Upper lobe of left lung (tissue), 6 donors: ENCODE results near the gene UBR4. TPM values are rescaled to one million over a fixed set of nuclear protein-coding genes. Genes with fewer than 3 reads are reported as not detected.

Experiments used
- ATAC-seq, 2 donors: fragments of 200-7000 bp; cut with Tn5 transposase; one replicate each; pipeline ENCODE4 v1.9.1; 2022; ENCODE audit warnings: mild to moderate bottlenecking in 2 of 2, moderate library complexity in 2 of 2; ENCODE audit not compliant: low FRiP score in 2 of 2
- DNase-seq, 2 donors: peaks; one replicate each; pipeline ENCODE4 v3.0.0-alpha.2; 2019 to 2020
- H3K27ac ChIP-seq, 4 donors: fragments of 200-600 bp; sonication (generic); one replicate each; pipeline ENCODE4 v1.5.1; 2016 to 2019
- H3K27me3 ChIP-seq, 4 donors: fragments of 200-600 bp; sonication (generic); one replicate each; pipeline ENCODE4 v1.5.1; 2017 to 2019
- H3K36me3 ChIP-seq, 4 donors: fragments of 200-600 bp; sonication (generic); one replicate each; pipeline ENCODE4 v1.5.1; 2016 to 2019
- H3K4me1 ChIP-seq, 4 donors: fragments of 200-600 bp; sonication (generic); one replicate each; pipeline ENCODE4 v1.5.1; 2018 to 2019
- H3K4me3 ChIP-seq, 4 donors: fragments of 200-600 bp; sonication (generic); one replicate each; pipeline ENCODE4 v1.5.1; 2017 to 2019; ENCODE audit warnings: mild to moderate bottlenecking in 2 of 4, moderate library complexity in 1 of 4
- H3K9me3 ChIP-seq, 4 donors: fragments of 200-600 bp; sonication (generic); one replicate each; pipeline ENCODE4 v1.5.1; 2018 to 2019
- CTCF ChIP-seq, 6 experiments: fragments of 450-650 bp in 4 of 6; fragments of 200-600 bp in 2 of 6; sonication (generic) in 2 of 6; IDR thresholded peaks; one replicate each; pipeline ENCODE4 v1.5.1; 2016 to 2019; ENCODE audit warnings: antibody characterized with exemption in 6 of 6
- EP300 ChIP-seq, 4 donors: sonication (generic); formaldehyde crosslinking; IDR thresholded peaks; one replicate each; pipeline ENCODE4 v1.5.1; 2017; ENCODE audit warnings: antibody characterized with exemption in 4 of 4, control low read depth in 2 of 4
- POLR2A ChIP-seq, 4 donors: fragments of 450-650 bp; IDR thresholded peaks; one replicate each; pipeline ENCODE4 v1.5.1; 2016 to 2017; ENCODE audit warnings: antibody characterized with exemption in 4 of 4, mild to moderate bottlenecking in 2 of 4
- POLR2AphosphoS5 ChIP-seq, 2 donors: sonication (generic); formaldehyde crosslinking; IDR thresholded peaks; one replicate each; pipeline ENCODE4 v1.5.1; 2017; ENCODE audit warnings: antibody characterized with exemption in 2 of 2
- WGBS, 2 donors: methylation state at CpG; one replicate each; pipeline ENCODE4 v1.1.5; 2017 to 2018; 5-methylcytosine and 5-hydroxymethylcytosine counted together
- total RNA-seq, 6 donors: library from RNA; depleted of rRNA in 4 of 6; stranded (reverse); fragments of >200 nt in 4 of 6; gene quantifications; one replicate each; pipeline versions ENCODE4 v1.1.0 to v1.2.1, GENCODE V29; 2016 to 2021
- donor health status: DM: no; HTN: no; CAD: no; lungs with moderate emphysema.
- donor health status: DM: no; HTN: yes; CAD: no; lungs with severe emphysema.

The UBR4 gene
- total RNA-seq, 6 donors from 2014 or later = 101 to 317 (median 135) TPM

DNA sequence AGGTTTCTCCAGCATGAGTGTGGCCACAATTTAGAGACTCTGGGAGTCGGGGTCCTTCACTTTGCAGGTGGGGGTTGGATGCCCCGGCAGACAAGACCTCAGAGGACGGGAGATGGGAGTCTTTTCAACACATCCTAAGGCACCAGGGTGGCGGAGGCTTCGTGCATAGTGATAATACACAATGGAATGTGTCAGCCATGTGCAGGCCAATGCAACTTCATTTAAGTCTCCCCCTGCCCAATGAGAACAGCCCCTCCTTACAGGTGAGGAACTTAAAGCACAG is 177.7 kb downstream of the UBR4 start:
- H3K9me3 ChIP-seq = no peaks in the 10 kb centered on the region
- TF ChIP-seq POLR2AphosphoS5 (IDR thresholded peaks at IDR 0.05) = no peak
- TF ChIP-seq POLR2A (IDR thresholded peaks at IDR 0.05) = no peak
- TF ChIP-seq CTCF (IDR thresholded peaks at IDR 0.05) = no peak
- TF ChIP-seq EP300 (IDR thresholded peaks at IDR 0.05) = no peak
- no peaks in the 10 kb centered on the region for H3K27me3 ChIP-seq
- ATAC-seq (no peak), DNase-seq (no peak)
- 87 to 94% methylated on average over 2 to 5 of the region's 5 CpGs for WGBS, 2 donors
- H3K27ac ChIP-seq = no peak overlapping the region
- H3K4me3 ChIP-seq = no peak overlapping the region
- no peaks in the 10 kb centered on the region for H3K4me1 ChIP-seq
- no peaks in the 10 kb centered on the region for H3K36me3 ChIP-seq

- TF ChIP-seq POLR2AphosphoS5 (IDR thresholded peaks at IDR 0.05) = no peak
- no peak for TF ChIP-seq POLR2A (IDR thresholded peaks at IDR 0.05)
- no peak for TF ChIP-seq CTCF (IDR thresholded peaks at IDR 0.05)
- TF ChIP-seq EP300 (IDR thresholded peaks at IDR 0.05) = no peak
- 63 to 73% methylated on average over 13 to 21 of the region's 21 CpGs for WGBS, 2 donors
- no peak overlapping the region for H3K27ac ChIP-seq
- H3K4me1 ChIP-seq = no peaks in the 10 kb centered on the region
- no peak overlapping the region for H3K4me3 ChIP-seq
- no peaks in the 10 kb centered on the region for H3K27me3 ChIP-seq
- H3K36me3 ChIP-seq = no peaks in the 10 kb centered on the region
- no peak for ATAC-seq
- no peaks in the 10 kb centered on the region for H3K9me3 ChIP-seq
- DNase-seq = peak in 1 of 2 donors; percentile 35
Observed at GRCh38 chr1:19029191-19030085, 180.6 kb downstream of the UBR4 start.

DNA sequence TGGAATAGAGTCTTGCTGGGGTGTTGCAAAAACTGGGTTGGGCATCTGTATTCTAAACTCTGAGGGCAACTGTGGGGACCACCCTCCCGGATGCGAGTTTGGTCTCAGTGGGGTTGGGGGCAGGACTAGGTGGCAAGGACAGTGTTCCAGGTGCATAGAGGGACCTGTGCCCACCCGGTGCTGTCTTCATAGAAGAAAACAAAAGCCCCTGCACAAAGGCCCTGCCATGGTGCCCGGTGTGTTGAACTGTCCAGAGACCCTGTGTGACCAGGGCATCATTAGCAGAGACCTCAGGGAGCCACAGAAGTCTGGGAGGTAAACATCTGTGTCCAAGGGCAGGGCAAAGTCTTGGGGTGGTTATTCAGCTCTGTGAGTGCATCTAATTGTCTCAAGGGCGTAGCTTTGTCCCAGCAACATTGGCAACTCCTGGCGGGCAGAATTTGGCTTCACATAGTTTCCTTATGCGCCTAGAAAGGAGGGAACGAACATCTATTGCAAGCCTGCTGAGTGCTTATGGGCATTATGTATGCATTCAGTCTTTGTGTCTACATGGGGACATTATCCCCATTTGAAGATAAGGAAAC is 181.4 kb downstream of the UBR4 start:
- 91 to 100% methylated on average over 2 to 8 of the region's 8 CpGs for WGBS, 2 donors

GRCh38 chr1:19028110-19028509 is 182.0 kb downstream of the UBR4 start:
- no peaks in the 10 kb centered on the region for H3K9me3 ChIP-seq
- ATAC-seq (no peak), DNase-seq (peak in 1 of 2 donors; percentile 17)
- no peaks in the 10 kb centered on the region for H3K36me3 ChIP-seq
- no peak overlapping the region for H3K4me3 ChIP-seq
- no peak for TF ChIP-seq CTCF (IDR thresholded peaks at IDR 0.05)
- TF ChIP-seq EP300 (IDR thresholded peaks at IDR 0.05) = no peak
- no peak for TF ChIP-seq POLR2AphosphoS5 (IDR thresholded peaks at IDR 0.05)
- no peak for TF ChIP-seq POLR2A (IDR thresholded peaks at IDR 0.05)
- no peaks in the 10 kb centered on the region for H3K4me1 ChIP-seq
- 32 to 42% methylated on average over 7 of the region's 7 CpGs for WGBS, 2 donors
- H3K27me3 ChIP-seq = no peaks in the 10 kb centered on the region
- H3K27ac ChIP-seq = no peak overlapping the region

More for the DNA sequence above, 181.4 kb downstream of the UBR4 start:
- H3K27me3 ChIP-seq = no peaks in the 10 kb centered on the region
- H3K36me3 ChIP-seq = no peaks in the 10 kb centered on the region
- no peak for TF ChIP-seq POLR2A (IDR thresholded peaks at IDR 0.05)
- no peak for TF ChIP-seq CTCF (IDR thresholded peaks at IDR 0.05)
- no peak for TF ChIP-seq EP300 (IDR thresholded peaks at IDR 0.05)
- no peak for TF ChIP-seq POLR2AphosphoS5 (IDR thresholded peaks at IDR 0.05)
- DNase-seq = peak in 1 of 2 donors; percentile 15
- H3K4me1 ChIP-seq = no peaks in the 10 kb centered on the region
- H3K4me3 ChIP-seq = no peak overlapping the region
- no peak for ATAC-seq
- H3K9me3 ChIP-seq = no peaks in the 10 kb centered on the region
- H3K27ac ChIP-seq = no peak overlapping the region

Other genes with a start within 250 kb of the UBR4 start
- gene EMC1, start 41.3 kb upstream of the UBR4 start, total RNA-seq = 10 to 100 TPM; 31.7 to 65.0 (median 41.9) TPM
- gene MRTO4, start 41.5 kb upstream of the UBR4 start, total RNA-seq = 10 to 100 TPM in 5 of 6 donors, 1 to 10 TPM in 1; 7.3 to 31.8 (median 13.9) TPM
- 1 to 10 TPM in 3 of 6 donors, under 1 TPM in 2, not detected in 1; 0.91 to 9.4 (median 1.0) TPM for gene AKR7A3, start 78.5 kb upstream of the UBR4 start, total RNA-seq
- gene AKR7A2, start 101.9 kb upstream of the UBR4 start, total RNA-seq = 10 to 100 TPM; 25.2 to 66.3 (median 47.6) TPM
- gene SLC66A1, start 102.1 kb upstream of the UBR4 start, total RNA-seq = 10 to 100 TPM; 15.6 to 30.3 (median 24.3) TPM